ENCODE results near the gene PODN.

The PODN gene

GRCh38 chr1:53085405-53085804 lies 23.4 kb downstream of the PODN start:
- no peak for DNase-seq (ENCODE audit: low spot score)
- no peak for TF ChIP-seq CTCF (IDR thresholded peaks at IDR 0.05; ENCODE audit: extremely low read depth, missing control alignments)

GRCh38 chr1:53086491-53087070 lies 24.6 kb downstream of the PODN start:
- TF ChIP-seq CTCF (IDR thresholded peaks at IDR 0.05; ENCODE audit: extremely low read depth, missing control alignments): no peak
- DNase-seq (ENCODE audit: low spot score): no peak

- DNase-seq (ENCODE audit: low spot score): no peak
- TF ChIP-seq CTCF (IDR thresholded peaks at IDR 0.05; ENCODE audit: extremely low read depth, missing control alignments): no peak
Measured at GRCh38 chr1:53087332-53088285, 25.6 kb downstream of the PODN start.

GRCh38 chr1:53088616-53089300 lies 26.7 kb downstream of the PODN start:
- no peak for DNase-seq (ENCODE audit: low spot score)
- TF ChIP-seq CTCF (IDR thresholded peaks at IDR 0.05; ENCODE audit: extremely low read depth, missing control alignments): no peak

- DNase-seq (ENCODE audit: low spot score): no peak
- no peak for TF ChIP-seq CTCF (IDR thresholded peaks at IDR 0.05; ENCODE audit: extremely low read depth, missing control alignments)
Measured at GRCh38 chr1:53089478-53090226, 27.6 kb downstream of the PODN start.

GRCh38 chr1:53090227-53091147 lies 28.5 kb downstream of the PODN start:
- no peak for TF ChIP-seq CTCF (IDR thresholded peaks at IDR 0.05; ENCODE audit: extremely low read depth, missing control alignments)
- no peak for DNase-seq (ENCODE audit: low spot score)

All from GM20000 (cell line).